Right atrium auricular region (tissue), 2 donors: Measurements from ENCODE around the gene HCCS. TPM values are rescaled to one million over a fixed set of nuclear protein-coding genes. Genes with fewer than 3 reads are reported as not detected.

Experiments used
- DNase-seq: peaks from one replicate; pipeline ENCODE4 v3.0.0-alpha.2; 2019; ENCODE audit warnings: low spot score
- H3K27ac ChIP-seq, 2 donors: fragments of 200-600 bp; sonication (generic); 1 replicate in 1 of 2; 2 replicates in 1 of 2; pipeline ENCODE4 v1.5.1; 2016 to 2019
- H3K27me3 ChIP-seq, 2 donors: fragments of 200-600 bp; sonication (generic); one replicate each; pipeline versions ENCODE4 v1.5.1 to v1.6.0; 2017 to 2019
- H3K36me3 ChIP-seq: fragments of 200-600 bp; sonication (generic); one replicate; pipeline ENCODE4 v1.5.1; 2016
- H3K4me1 ChIP-seq, 2 donors: fragments of 200-600 bp; sonication (generic); one replicate each; pipeline versions ENCODE4 v1.5.1 to v1.6.0; 2017 to 2019
- H3K4me3 ChIP-seq, 2 donors: fragments of 200-600 bp; sonication (generic); 1 replicate in 1 of 2; 2 replicates in 1 of 2; pipeline ENCODE4 v1.5.1; 2017 to 2019; ENCODE audit warnings: mild to moderate bottlenecking in 1 of 2, moderate library complexity in 1 of 2
- H3K9me3 ChIP-seq, 2 donors: fragments of 200-600 bp; sonication (generic); one replicate each; pipeline ENCODE4 v1.5.1; 2019
- total RNA-seq, 2 donors: library from RNA; depleted of rRNA; stranded (reverse); fragments of >200 nt; gene quantifications; one replicate each; pipeline ENCODE4 v1.1.0, GENCODE V29; 2016
- TF ChIP-seq, protein P1 (sequence below), 2 donors: fragments of 200-600 bp; sonication (generic); IDR thresholded peaks; one replicate each; pipeline ENCODE4 v1.5.1; 2019; ENCODE audit warnings: antibody characterized with exemption in 2 of 2

HCCS gene
- total RNA-seq, 2 donors from 2014 or later, result 24.0 to 25.0 TPM

DNA sequence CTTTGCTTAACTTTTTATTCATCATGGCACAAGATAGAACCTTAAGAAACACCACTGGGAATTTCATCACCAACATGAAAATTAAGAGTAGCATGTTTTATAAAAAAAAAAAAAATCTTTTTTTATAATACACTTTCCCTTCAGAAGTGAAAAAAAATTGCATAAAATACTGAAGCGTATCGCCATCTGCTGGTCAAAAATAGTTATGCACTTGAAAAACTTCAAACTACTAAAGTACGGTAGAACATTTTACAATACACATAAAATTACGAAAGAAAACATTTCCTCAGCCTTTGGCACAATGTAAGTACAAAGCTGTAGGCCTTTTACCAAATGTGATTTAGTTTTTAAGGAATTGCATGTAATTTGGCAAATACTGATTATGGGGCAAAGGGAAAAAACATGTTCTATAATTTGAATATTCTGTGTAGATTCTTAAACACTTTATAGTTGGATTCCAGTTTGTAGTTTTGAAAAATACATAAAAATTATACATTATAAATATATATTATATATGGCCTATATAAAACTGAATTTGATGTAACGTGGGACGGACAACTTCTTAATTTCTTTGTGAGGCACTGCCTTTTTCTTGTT, 26.5 kb downstream of the HCCS start:
- DNase-seq, result no peak
- Histone ChIP-seq H3K9me3 (no peaks in the 10 kb centered on the region), H3K27ac (no peak overlapping the region), H3K4me3 (no peak overlapping the region), H3K36me3 (no peaks in the 10 kb centered on the region), H3K27me3 (no peaks in the 10 kb centered on the region), H3K4me1 (no peaks in the 10 kb centered on the region)
- TF ChIP-seq, protein P1, sequence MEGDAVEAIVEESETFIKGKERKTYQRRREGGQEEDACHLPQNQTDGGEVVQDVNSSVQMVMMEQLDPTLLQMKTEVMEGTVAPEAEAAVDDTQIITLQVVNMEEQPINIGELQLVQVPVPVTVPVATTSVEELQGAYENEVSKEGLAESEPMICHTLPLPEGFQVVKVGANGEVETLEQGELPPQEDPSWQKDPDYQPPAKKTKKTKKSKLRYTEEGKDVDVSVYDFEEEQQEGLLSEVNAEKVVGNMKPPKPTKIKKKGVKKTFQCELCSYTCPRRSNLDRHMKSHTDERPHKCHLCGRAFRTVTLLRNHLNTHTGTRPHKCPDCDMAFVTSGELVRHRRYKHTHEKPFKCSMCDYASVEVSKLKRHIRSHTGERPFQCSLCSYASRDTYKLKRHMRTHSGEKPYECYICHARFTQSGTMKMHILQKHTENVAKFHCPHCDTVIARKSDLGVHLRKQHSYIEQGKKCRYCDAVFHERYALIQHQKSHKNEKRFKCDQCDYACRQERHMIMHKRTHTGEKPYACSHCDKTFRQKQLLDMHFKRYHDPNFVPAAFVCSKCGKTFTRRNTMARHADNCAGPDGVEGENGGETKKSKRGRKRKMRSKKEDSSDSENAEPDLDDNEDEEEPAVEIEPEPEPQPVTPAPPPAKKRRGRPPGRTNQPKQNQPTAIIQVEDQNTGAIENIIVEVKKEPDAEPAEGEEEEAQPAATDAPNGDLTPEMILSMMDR (IDR thresholded peaks at IDR 0.05), result peak; percentile 56 to 80

DNA sequence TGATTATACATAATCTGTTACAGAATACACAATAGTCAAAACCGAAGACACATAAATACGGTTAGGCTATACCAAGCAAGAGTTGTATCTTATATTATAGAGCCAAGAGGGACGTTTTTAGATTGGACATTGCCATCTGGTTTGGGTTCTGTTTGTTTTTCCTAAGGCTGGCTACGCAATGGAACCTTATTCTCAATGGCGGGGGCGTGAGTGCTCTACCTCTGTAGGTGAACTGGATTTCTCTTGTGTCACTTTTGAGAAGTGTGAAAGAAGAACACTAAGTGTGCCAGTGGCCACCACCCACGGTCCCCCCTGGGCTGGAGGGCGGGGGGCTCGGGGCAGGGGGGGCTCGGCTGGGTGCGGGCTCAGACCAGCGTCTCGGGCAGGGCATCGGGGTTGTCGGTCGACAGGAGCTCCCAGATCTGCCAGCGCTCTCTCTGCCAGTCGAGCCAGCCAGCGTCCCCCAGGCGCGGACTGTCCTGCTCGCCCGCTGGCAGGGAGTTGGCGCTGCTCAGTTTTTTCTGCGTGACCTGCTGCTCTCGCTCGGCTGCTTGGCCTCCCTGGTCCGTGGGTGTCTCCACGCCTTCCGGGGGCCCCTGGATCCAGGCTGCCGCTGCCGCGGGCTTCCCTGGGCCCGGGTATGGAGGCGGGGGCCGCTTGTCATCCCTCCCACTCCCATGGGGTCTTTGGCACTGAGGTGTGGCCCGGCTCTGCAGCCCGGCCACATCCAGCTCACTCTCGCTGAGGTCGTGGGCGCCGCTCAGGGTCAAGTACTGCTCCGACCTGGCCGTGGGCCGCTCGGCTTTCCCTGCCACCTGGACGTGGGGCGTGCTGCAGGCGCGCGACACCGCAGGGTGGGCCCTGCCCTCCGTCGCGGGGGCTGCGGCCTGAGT, 27.6 kb downstream of the HCCS start:
- Histone ChIP-seq H3K27me3 (no peaks in the 10 kb centered on the region), H3K4me1 (no peaks in the 10 kb centered on the region), H3K36me3 (no peaks in the 10 kb centered on the region), H3K27ac (no peak overlapping the region), H3K4me3 (no peak overlapping the region), H3K9me3 (no peaks in the 10 kb centered on the region)
- TF ChIP-seq, protein P1 (IDR thresholded peaks at IDR 0.05), result no peak
- no peak for DNase-seq

- no peaks in the 10 kb centered on the region for H3K36me3 ChIP-seq
- TF ChIP-seq, protein P1 (IDR thresholded peaks at IDR 0.05), result peak; percentile 61 to 69
- no peaks in the 10 kb centered on the region for H3K9me3 ChIP-seq
- peaks cover 0 to 4% of the 10 kb centered on the region in 2 donors for H3K4me1 ChIP-seq
- DNase-seq, result peak; percentile 73
- H3K27ac ChIP-seq, result no peak overlapping the region
- H3K27me3 ChIP-seq, result no peaks in the 10 kb centered on the region
- H3K4me3 ChIP-seq, result no peak overlapping the region
These were observed 33.0 kb downstream of the HCCS start for GRCh38 chrX:11143931-11144678.

DNA sequence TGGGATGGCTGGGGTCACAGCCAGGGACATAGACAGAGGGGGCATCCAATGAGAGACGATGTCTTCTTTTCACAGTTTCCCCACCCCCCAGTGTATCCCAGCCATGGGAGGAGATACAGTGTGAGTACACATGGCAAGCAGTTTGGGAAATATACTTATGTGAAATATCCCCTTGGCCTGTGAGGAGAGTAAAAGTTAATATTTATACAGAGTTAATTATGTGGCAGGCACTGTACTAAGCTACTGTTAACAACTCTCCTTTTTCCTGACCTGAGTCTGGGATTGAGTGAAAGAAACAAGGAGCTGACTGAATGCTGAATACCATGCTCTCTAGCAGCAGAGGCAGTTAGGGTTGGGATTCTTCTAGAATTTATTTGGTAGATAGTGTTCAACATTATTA, 35.3 kb downstream of the HCCS start:
- Histone ChIP-seq H3K36me3 (no peaks in the 10 kb centered on the region), H3K27me3 (no peaks in the 10 kb centered on the region), H3K27ac (no peak overlapping the region), H3K4me1 (peaks cover 0 to 4% of the 10 kb centered on the region in 2 donors), H3K9me3 (no peaks in the 10 kb centered on the region), H3K4me3 (no peak overlapping the region)
- TF ChIP-seq, protein P1 (IDR thresholded peaks at IDR 0.05), result no peak
- DNase-seq, result no peak

- H3K27me3 ChIP-seq, result no peaks in the 10 kb centered on the region
- H3K27ac ChIP-seq, result no peak overlapping the region
- TF ChIP-seq, protein P1 (IDR thresholded peaks at IDR 0.05), result no peak
These were observed 37.3 kb downstream of the HCCS start for GRCh38 chrX:11148401-11148800.

More at GRCh38 chrX:11148401-11148800, 37.3 kb downstream of the HCCS start:
- Histone ChIP-seq H3K4me1 (peaks cover 0 to 4% of the 10 kb centered on the region in 2 donors), H3K36me3 (no peaks in the 10 kb centered on the region), H3K9me3 (no peaks in the 10 kb centered on the region), H3K4me3 (no peak overlapping the region)
- no peak for DNase-seq
